Astrocyte (in vitro differentiated cells and primary cell): Measurements from ENCODE around the gene RNF144A. TPM values are rescaled to one million over a fixed set of nuclear protein-coding genes. Genes with fewer than 3 reads are reported as not detected.

ENCODE experiments used
- DNase-seq: peaks from one replicate; pipeline ENCODE4 v3.0.0-alpha.2; 2010; ENCODE audit warnings: low read depth
- FAIRE-seq: peaks from 2 replicates; lab custom pipeline; 2011; peaks lifted over from hg19 to GRCh38; lab: Jason Lieb, UNC
- H2AFZ ChIP-seq: 2 replicates; pipeline ENCODE4 v1.6.0; 2012; ENCODE audit warnings: low read depth, low read length, inconsistent platforms
- H3K27ac ChIP-seq: 2 replicates; pipeline ENCODE4 v1.5.1; 2011; ENCODE audit warnings: low read depth, low read length, inconsistent platforms
- H3K27me3 ChIP-seq: 2 replicates; pipeline ENCODE4 v1.6.0; 2011; ENCODE audit warnings: low read length, inconsistent platforms; ENCODE audit not compliant: insufficient read depth
- H3K36me3 ChIP-seq: 2 replicates; pipeline ENCODE4 v1.5.1; 2011; ENCODE audit warnings: low read length, inconsistent platforms; ENCODE audit not compliant: insufficient read depth
- H3K4me1 ChIP-seq: 2 replicates; pipeline ENCODE4 v1.5.1; 2011; ENCODE audit warnings: low read length, inconsistent platforms; ENCODE audit not compliant: insufficient read depth
- H3K4me2 ChIP-seq: 2 replicates; pipeline ENCODE4 v1.6.0; 2012; ENCODE audit warnings: low read length, inconsistent platforms
- H3K4me3 ChIP-seq: 2 replicates; pipeline ENCODE4 v1.5.1; 2011; ENCODE audit warnings: low read depth, mild to moderate bottlenecking, low read length, inconsistent platforms; ENCODE audit not compliant: insufficient read depth
- H3K79me2 ChIP-seq: 2 replicates; pipeline ENCODE4 v1.6.0; 2012; ENCODE audit warnings: mild to moderate bottlenecking, low read length, inconsistent platforms; ENCODE audit not compliant: insufficient read depth
- H3K9ac ChIP-seq: 2 replicates; pipeline ENCODE4 v1.6.0; 2012; ENCODE audit warnings: mild to moderate bottlenecking, low read length, inconsistent platforms
- H3K9me3 ChIP-seq: 2 replicates; pipeline ENCODE4 v1.5.1; 2012; ENCODE audit warnings: low read depth, mild to moderate bottlenecking, low read length, inconsistent platforms; ENCODE audit not compliant: insufficient read depth
- H4K20me1 ChIP-seq: 2 replicates; pipeline ENCODE4 v1.6.0; 2012; ENCODE audit warnings: low read length, inconsistent platforms; ENCODE audit not compliant: insufficient read depth
- H3K27ac Mint-ChIP-seq: one replicate; pipeline ENCODE4 v1.8.0; 2021; ENCODE audit warnings: mild to moderate bottlenecking, mixed read lengths; ENCODE audit not compliant: unreplicated experiment
- H3K27me3 Mint-ChIP-seq: one replicate; pipeline ENCODE4 v1.8.0; 2021; ENCODE audit warnings: low read depth, mixed read lengths; ENCODE audit not compliant: unreplicated experiment
- H3K36me3 Mint-ChIP-seq: one replicate; pipeline ENCODE4 v1.8.0; 2021; ENCODE audit warnings: low read depth, mixed read lengths; ENCODE audit not compliant: unreplicated experiment
- H3K4me1 Mint-ChIP-seq: one replicate; pipeline ENCODE4 v1.8.0; 2021; ENCODE audit warnings: low read depth, mixed read lengths; ENCODE audit not compliant: unreplicated experiment
- H3K4me3 Mint-ChIP-seq: one replicate; pipeline ENCODE4 v1.8.0; 2021; ENCODE audit warnings: mild to moderate bottlenecking, moderate library complexity, mixed read lengths; ENCODE audit not compliant: unreplicated experiment
- H3K9me3 Mint-ChIP-seq: one replicate; pipeline ENCODE4 v1.8.0; 2021; ENCODE audit warnings: mild to moderate bottlenecking, mixed read lengths; ENCODE audit not compliant: unreplicated experiment
- CTCF ChIP-seq: IDR thresholded peaks from 2 replicates; pipeline ENCODE4 v1.5.1; 2011; ENCODE audit warnings: low read depth, mild to moderate bottlenecking, inconsistent platforms, low read length, moderate library complexity; ENCODE audit not compliant: insufficient read depth
- EZH2 ChIP-seq: IDR thresholded peaks from 2 replicates; pipeline ENCODE4 v1.6.1; 2012; ENCODE audit warnings: mild to moderate bottlenecking, low read length, inconsistent platforms; ENCODE audit not compliant: insufficient read depth
- total RNA-seq: library from RNA; stranded (reverse); gene quantifications from 2 replicates; pipeline ENCODE4 v1.2.1, GENCODE V29; 2021

RNF144A gene
- total RNA-seq, 1 donor from 2014 or later = 4.9 TPM

- H3K36me3 ChIP-seq = no peaks in the 10 kb centered on the region
These were observed 153.3 kb downstream of the RNF144A start for GRCh38 chr2:7070483-7070882.

GRCh38 chr2:7071154-7071553, 153.9 kb downstream of the RNF144A start:
- FAIRE-seq (no peak), DNase-seq (no peak)
- Mint-ChIP-seq H3K27ac (no peak overlapping the region), H3K4me3 (no peak overlapping the region), H3K27me3 (no peaks in the 10 kb centered on the region), H3K9me3 (peaks cover 6% of the 10 kb centered on the region), H3K36me3 (no peaks in the 10 kb centered on the region), H3K4me1 (no peaks in the 10 kb centered on the region)
- no peak overlapping the region for H3K4me2 ChIP-seq
- no peak overlapping the region for H3K27ac ChIP-seq
- TF ChIP-seq CTCF = no peak
- no peak for TF ChIP-seq EZH2
- no peaks in the 10 kb centered on the region for H3K36me3 ChIP-seq
- H3K9ac ChIP-seq = no peak overlapping the region
- H3K4me3 ChIP-seq = no peak overlapping the region
- H3K79me2 ChIP-seq = no peaks in the 10 kb centered on the region
- H3K27me3 ChIP-seq = no peaks in the 10 kb centered on the region
- no peaks in the 10 kb centered on the region for H4K20me1 ChIP-seq
- no peak overlapping the region for H2AFZ ChIP-seq
- H3K9me3 ChIP-seq = no peaks in the 10 kb centered on the region
- H3K4me1 ChIP-seq = no peaks in the 10 kb centered on the region

More at GRCh38 chr2:7070483-7070882, 153.3 kb downstream of the RNF144A start:
- H3K27me3 Mint-ChIP-seq = no peaks in the 10 kb centered on the region
- H3K27me3 ChIP-seq = no peaks in the 10 kb centered on the region
- H3K79me2 ChIP-seq = no peaks in the 10 kb centered on the region
- no peaks in the 10 kb centered on the region for H3K4me1 ChIP-seq
- H2AFZ ChIP-seq = no peak overlapping the region
- no peak overlapping the region for H3K27ac ChIP-seq
- no peaks in the 10 kb centered on the region for H3K9me3 ChIP-seq
- H3K9me3 Mint-ChIP-seq = peaks cover 6% of the 10 kb centered on the region
- H4K20me1 ChIP-seq = no peaks in the 10 kb centered on the region
- TF ChIP-seq CTCF = no peak
- TF ChIP-seq EZH2 = no peak
- H3K4me3 ChIP-seq = no peak overlapping the region
- H3K4me1 Mint-ChIP-seq = no peaks in the 10 kb centered on the region
- H3K36me3 Mint-ChIP-seq = no peaks in the 10 kb centered on the region
- no peak overlapping the region for H3K4me2 ChIP-seq
- no peak for FAIRE-seq
- H3K27ac Mint-ChIP-seq = no peak overlapping the region
- no peak for DNase-seq
- H3K4me3 Mint-ChIP-seq = no peak overlapping the region
- no peak overlapping the region for H3K9ac ChIP-seq

- H3K4me3 Mint-ChIP-seq = no peak overlapping the region
These were observed 154.8 kb downstream of the RNF144A start for GRCh38 chr2:7071916-7072556.

More at GRCh38 chr2:7071916-7072556, 154.8 kb downstream of the RNF144A start:
- H3K36me3 Mint-ChIP-seq = no peaks in the 10 kb centered on the region
- no peak for FAIRE-seq
- no peak overlapping the region for H3K27ac Mint-ChIP-seq
- Histone ChIP-seq H2AFZ (no peak overlapping the region), H3K9ac (no peak overlapping the region), H3K4me1 (no peaks in the 10 kb centered on the region), H4K20me1 (no peaks in the 10 kb centered on the region), H3K27ac (no peak overlapping the region), H3K27me3 (no peaks in the 10 kb centered on the region), H3K36me3 (no peaks in the 10 kb centered on the region), H3K79me2 (no peaks in the 10 kb centered on the region), H3K9me3 (no peaks in the 10 kb centered on the region), H3K4me2 (no peak overlapping the region), H3K4me3 (no peak overlapping the region)
- H3K9me3 Mint-ChIP-seq = peaks cover 6% of the 10 kb centered on the region
- no peak for DNase-seq
- H3K27me3 Mint-ChIP-seq = no peaks in the 10 kb centered on the region
- no peaks in the 10 kb centered on the region for H3K4me1 Mint-ChIP-seq
- no peak for TF ChIP-seq EZH2
- TF ChIP-seq CTCF = no peak
